Testis (tissue), 3 donors: ENCODE data around the gene CDH4. TPM values are rescaled to one million over a fixed set of nuclear protein-coding genes. Genes with fewer than 3 reads are reported as not detected.

Experiments used
- DNase-seq: peaks from one replicate; pipeline ENCODE4 v3.0.0-alpha.2; 2019
- H3K27ac ChIP-seq, 2 donors: fragments of 200-600 bp; sonication (generic); one replicate each; pipeline ENCODE4 v1.5.1; 2019
- H3K27me3 ChIP-seq: fragments of 200-600 bp; sonication (generic); one replicate; pipeline ENCODE4 v1.5.1; 2019
- H3K36me3 ChIP-seq: fragments of 200-600 bp; sonication (generic); one replicate; pipeline ENCODE4 v1.5.1; 2017; ENCODE audit warnings: low read depth; ENCODE audit errors: missing control alignments
- H3K4me1 ChIP-seq: fragments of 200-600 bp; sonication (generic); one replicate; pipeline ENCODE4 v1.5.1; 2019
- H3K4me3 ChIP-seq, 2 donors: fragments of 200-600 bp; sonication (generic); one replicate each; pipeline ENCODE4 v1.5.1; 2017 to 2019
- H3K9me3 ChIP-seq: fragments of 200-600 bp; sonication (generic); one replicate; pipeline ENCODE4 v1.5.1; 2017
- POLR2A ChIP-seq: fragments of 450-650 bp; IDR thresholded peaks from one replicate; pipeline ENCODE4 v1.6.1; 2017; ENCODE audit warnings: antibody characterized with exemption, mild to moderate bottlenecking, moderate library complexity
- WGBS, 2 donors: methylation state at CpG; one replicate each; pipeline ENCODE4 v1.1.5; 2018; 5-methylcytosine and 5-hydroxymethylcytosine counted together
- intact Hi-C: fragments of 100-400 bp; cut with DNase I; formaldehyde crosslinking; loops from one replicate; pipeline ENCODE4 v1.15.1; 2023; ENCODE audit warnings: low total_unique reads
- polyA plus RNA-seq: library from polyadenylated mRNA; stranded (reverse); fragments of 350-450 nt; fragmentation: Illumina TruSeq; extraction: RNeasy Lipid Tissue Mini Kit (QIAGEN cat#74804); gene quantifications from one replicate; pipeline ENCODE4 v1.2.3, GENCODE V29; 2014; ENCODE audit warnings: low read depth, low replicate concordance; ENCODE audit not compliant: insufficient read depth
- total RNA-seq, 2 donors: library from RNA; depleted of rRNA; stranded (reverse); fragments of >200 nt; gene quantifications; one replicate each; pipeline ENCODE4 v1.2.3, GENCODE V29; 2016
- TF ChIP-seq, protein P1 (sequence below), 3 experiments: fragments of 450-650 bp in 2 of 3; fragments of 200-600 bp in 1 of 3; sonication (generic) in 1 of 3; IDR thresholded peaks; one replicate each; pipeline ENCODE4 v1.5.1; 2016 to 2019; ENCODE audit warnings: antibody characterized with exemption in 3 of 3, mild to moderate bottlenecking in 2 of 3, moderate library complexity in 1 of 3

Gene CDH4
- total and polyA plus RNA-seq, 3 donors from 2014 or later: 1.4 to 3.3 (median 1.9) TPM

DNA sequence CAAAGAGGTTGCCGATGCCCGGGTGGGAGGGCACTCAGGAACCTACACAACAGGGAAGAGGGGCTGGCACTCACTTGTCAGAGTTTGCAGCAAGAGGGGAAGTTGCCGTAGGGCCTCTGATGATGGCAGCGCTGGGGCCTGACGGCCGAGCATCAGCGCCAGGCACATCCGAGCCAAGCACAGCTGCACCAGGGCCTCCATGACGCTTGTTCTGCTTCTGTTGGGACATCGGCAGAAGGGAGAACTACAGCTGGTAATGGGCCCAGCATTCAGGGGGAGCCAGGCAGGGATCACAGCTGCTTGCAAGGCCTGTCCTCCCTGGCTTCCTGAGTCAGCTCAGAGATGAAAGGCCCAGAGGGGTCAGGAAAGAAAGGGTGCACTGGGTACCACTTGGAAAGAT, 367.7 kb downstream of the CDH4 start:
- H3K9me3 ChIP-seq: no peaks in the 10 kb centered on the region
- intact Hi-C loops: no loop called here
- 82 to 97% methylated on average over 2 to 10 of the region's 10 CpGs for WGBS, 2 donors
- no peaks in the 10 kb centered on the region for H3K36me3 ChIP-seq
- no peak overlapping the region for H3K27ac ChIP-seq
- DNase-seq: no peak
- no peaks in the 10 kb centered on the region for H3K4me1 ChIP-seq
- no peak overlapping the region for H3K4me3 ChIP-seq
- no peak for TF ChIP-seq POLR2A
- TF ChIP-seq, protein P1, sequence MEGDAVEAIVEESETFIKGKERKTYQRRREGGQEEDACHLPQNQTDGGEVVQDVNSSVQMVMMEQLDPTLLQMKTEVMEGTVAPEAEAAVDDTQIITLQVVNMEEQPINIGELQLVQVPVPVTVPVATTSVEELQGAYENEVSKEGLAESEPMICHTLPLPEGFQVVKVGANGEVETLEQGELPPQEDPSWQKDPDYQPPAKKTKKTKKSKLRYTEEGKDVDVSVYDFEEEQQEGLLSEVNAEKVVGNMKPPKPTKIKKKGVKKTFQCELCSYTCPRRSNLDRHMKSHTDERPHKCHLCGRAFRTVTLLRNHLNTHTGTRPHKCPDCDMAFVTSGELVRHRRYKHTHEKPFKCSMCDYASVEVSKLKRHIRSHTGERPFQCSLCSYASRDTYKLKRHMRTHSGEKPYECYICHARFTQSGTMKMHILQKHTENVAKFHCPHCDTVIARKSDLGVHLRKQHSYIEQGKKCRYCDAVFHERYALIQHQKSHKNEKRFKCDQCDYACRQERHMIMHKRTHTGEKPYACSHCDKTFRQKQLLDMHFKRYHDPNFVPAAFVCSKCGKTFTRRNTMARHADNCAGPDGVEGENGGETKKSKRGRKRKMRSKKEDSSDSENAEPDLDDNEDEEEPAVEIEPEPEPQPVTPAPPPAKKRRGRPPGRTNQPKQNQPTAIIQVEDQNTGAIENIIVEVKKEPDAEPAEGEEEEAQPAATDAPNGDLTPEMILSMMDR (IDR thresholded peaks at IDR 0.05): no peak
- no peaks in the 10 kb centered on the region for H3K27me3 ChIP-seq

DNA sequence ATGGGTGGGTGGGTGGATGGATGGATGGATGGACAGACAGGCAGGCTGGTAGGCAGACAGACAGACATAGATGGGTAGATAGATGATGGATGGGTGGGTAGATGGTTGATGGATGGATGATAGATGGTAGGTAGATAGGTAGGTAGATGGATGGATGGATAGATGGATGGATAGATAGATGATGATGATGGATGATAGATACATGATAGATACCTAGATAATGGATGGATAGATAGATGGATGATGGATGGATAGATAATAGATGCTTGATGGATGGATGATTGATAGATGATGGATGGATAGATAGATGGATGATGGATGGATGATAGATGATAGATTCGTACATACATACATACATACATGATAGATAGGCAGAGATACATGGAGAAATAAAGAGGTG, 368.1 kb downstream of the CDH4 start:
- WGBS, 2 donors: 0% methylated on average over 1 of the region's 1 CpG
- no peak for DNase-seq
- Histone ChIP-seq H3K27me3 (no peaks in the 10 kb centered on the region), H3K27ac (no peak overlapping the region), H3K4me3 (no peak overlapping the region), H3K36me3 (no peaks in the 10 kb centered on the region), H3K4me1 (no peaks in the 10 kb centered on the region), H3K9me3 (no peaks in the 10 kb centered on the region)
- intact Hi-C loops: no loop called here
- no peak for TF ChIP-seq POLR2A
- TF ChIP-seq, protein P1 (IDR thresholded peaks at IDR 0.05): no peak

DNA sequence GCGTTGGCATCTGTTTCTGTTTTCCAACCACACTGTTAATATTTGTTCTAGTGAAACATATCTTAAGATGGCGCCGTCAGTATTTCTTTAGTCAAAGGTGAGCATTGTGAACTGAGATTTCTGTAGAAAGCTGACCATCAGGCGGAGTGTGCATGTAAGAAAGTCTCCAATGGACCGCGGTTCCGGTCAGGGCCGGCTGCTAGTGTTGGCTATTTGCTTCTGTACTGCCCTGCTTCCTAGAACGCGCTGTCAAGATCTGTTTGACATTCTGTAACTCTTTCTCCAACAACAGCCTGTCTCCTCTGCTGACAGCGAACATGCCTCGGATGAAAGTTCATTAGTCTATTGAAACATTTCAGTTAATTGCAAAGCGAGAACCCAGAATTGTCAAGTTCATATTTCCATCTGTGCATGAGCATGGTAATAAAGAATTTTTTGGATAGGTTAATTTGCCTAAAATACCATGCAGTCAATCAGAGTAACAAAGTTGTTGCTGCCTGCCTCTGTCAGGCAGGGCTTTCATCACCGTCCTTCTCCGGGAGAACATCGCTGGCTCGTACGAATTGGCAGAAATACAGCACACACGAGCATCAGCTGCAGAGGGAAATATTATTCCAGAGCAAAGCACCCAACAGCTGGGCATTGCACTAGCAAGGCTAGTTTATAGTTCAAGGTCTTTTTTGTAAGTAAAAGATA, 369.1 kb downstream of the CDH4 start:
- Histone ChIP-seq H3K27me3 (no peaks in the 10 kb centered on the region), H3K36me3 (no peaks in the 10 kb centered on the region), H3K9me3 (no peaks in the 10 kb centered on the region), H3K27ac (no peak overlapping the region), H3K4me1 (no peaks in the 10 kb centered on the region), H3K4me3 (no peak overlapping the region)
- intact Hi-C loops: no loop called here
- no peak for DNase-seq
- WGBS, 2 donors: 55 to 64% methylated on average over 19 of the region's 19 CpGs
- TF ChIP-seq, protein P1 (IDR thresholded peaks at IDR 0.05): no peak
- TF ChIP-seq POLR2A: no peak

DNA sequence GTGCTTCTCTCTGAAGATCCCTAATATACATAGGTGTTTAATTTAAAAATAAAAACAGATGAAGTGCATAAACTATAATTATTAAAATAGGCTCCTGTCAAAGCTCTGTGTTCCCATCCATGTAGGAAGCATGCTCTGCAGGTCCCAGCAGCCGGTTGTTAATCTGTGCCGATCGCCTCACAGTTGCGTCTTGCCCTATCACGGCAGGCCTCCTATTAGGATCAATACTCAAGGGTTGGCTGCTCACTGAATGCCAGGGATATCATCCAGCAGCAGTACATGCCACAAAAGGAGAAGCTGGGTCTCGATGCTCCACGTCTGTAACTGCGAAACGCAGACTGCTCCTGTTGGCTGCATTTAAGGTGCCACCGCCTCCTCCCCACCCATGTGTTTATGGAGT, 369.8 kb downstream of the CDH4 start:
- no peaks in the 10 kb centered on the region for H3K9me3 ChIP-seq
- no peaks in the 10 kb centered on the region for H3K27me3 ChIP-seq
- 86 to 92% methylated on average over 10 of the region's 10 CpGs for WGBS, 2 donors
- intact Hi-C loops: no loop called here
- no peak for DNase-seq
- no peak overlapping the region for H3K27ac ChIP-seq
- TF ChIP-seq, protein P1 (IDR thresholded peaks at IDR 0.05): no peak
- TF ChIP-seq POLR2A: no peak
- no peak overlapping the region for H3K4me3 ChIP-seq
- H3K4me1 ChIP-seq: no peaks in the 10 kb centered on the region
- H3K36me3 ChIP-seq: no peaks in the 10 kb centered on the region

DNA sequence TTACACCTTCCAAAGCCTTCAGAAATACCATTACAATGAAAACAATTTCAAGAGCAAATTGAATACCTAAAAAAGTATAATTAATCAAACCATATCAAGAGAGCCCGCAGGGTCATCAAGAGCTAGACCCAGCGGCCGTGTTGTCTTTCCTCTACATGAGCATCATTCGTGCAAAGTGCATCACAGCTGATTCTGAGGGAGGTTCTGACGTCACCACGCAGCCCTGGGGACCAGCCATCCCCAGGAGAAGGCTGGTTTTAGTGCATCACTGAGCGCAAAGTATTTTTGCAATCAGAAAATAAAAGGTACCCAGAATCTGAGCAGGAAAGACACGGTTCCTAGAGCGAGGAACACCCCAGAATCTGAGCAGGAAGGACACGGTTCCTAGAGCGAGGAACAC, 371.4 kb downstream of the CDH4 start:
- 91 to 95% methylated on average over 11 of the region's 11 CpGs for WGBS, 2 donors
- Histone ChIP-seq H3K27ac (no peak overlapping the region), H3K4me1 (peaks cover 2% of the 10 kb centered on the region), H3K27me3 (no peaks in the 10 kb centered on the region), H3K36me3 (no peaks in the 10 kb centered on the region), H3K9me3 (no peaks in the 10 kb centered on the region), H3K4me3 (no peak overlapping the region)
- TF ChIP-seq POLR2A: no peak
- TF ChIP-seq, protein P1 (IDR thresholded peaks at IDR 0.05): no peak
- intact Hi-C loops: no loop called here
- no peak for DNase-seq
